HG03521 (cell line): ENCODE measurements around the gene ACADSB.

Source experiments
- ATAC-seq: cut with Tn5 transposase; IDR thresholded peaks from one replicate; pipeline ENCODE4 v1.9.1; 2021; ENCODE audit warnings: mild to moderate bottlenecking, moderate library complexity; ENCODE audit not compliant: unreplicated experiment

ACADSB gene

GRCh38 chr10:123038782-123039631 is 30.2 kb downstream of the ACADSB start:
- no peak for ATAC-seq

GRCh38 chr10:123039632-123039930 is 30.8 kb downstream of the ACADSB start:
- ATAC-seq, result no peak

- ATAC-seq, result no peak
Observed at GRCh38 chr10:123042708-123043408, 34.1 kb downstream of the ACADSB start.

GRCh38 chr10:123043409-123043925 is 34.7 kb downstream of the ACADSB start:
- ATAC-seq, result peak; percentile 63

GRCh38 chr10:123044391-123044790 is 35.6 kb downstream of the ACADSB start:
- no peak for ATAC-seq

GRCh38 chr10:123045961-123046731 is 37.3 kb downstream of the ACADSB start:
- ATAC-seq, result no peak

GRCh38 chr10:123057968-123058367 is 49.2 kb downstream of the ACADSB start:
- ATAC-seq, result no peak

- no peak for ATAC-seq
Observed at GRCh38 chr10:123061865-123062264, 53.1 kb downstream of the ACADSB start.

GRCh38 chr10:123062726-123063125 is 53.9 kb downstream of the ACADSB start:
- no peak for ATAC-seq

- no peak for ATAC-seq
Observed at GRCh38 chr10:123068087-123068853, 59.5 kb downstream of the ACADSB start.

GRCh38 chr10:123069246-123069986 is 60.6 kb downstream of the ACADSB start:
- no peak for ATAC-seq

- ATAC-seq, result no peak
Observed at GRCh38 chr10:123073187-123073586, 64.4 kb downstream of the ACADSB start.

- ATAC-seq, result no peak
Observed at GRCh38 chr10:123074215-123074614, 65.4 kb downstream of the ACADSB start.

- ATAC-seq, result no peak
Observed at GRCh38 chr10:123081896-123082295, 73.1 kb downstream of the ACADSB start.

- ATAC-seq, result no peak
Observed at GRCh38 chr10:123083811-123084210, 75.0 kb downstream of the ACADSB start.

- ATAC-seq, result no peak
Observed at GRCh38 chr10:123086281-123086680, 77.5 kb downstream of the ACADSB start.

GRCh38 chr10:123087348-123087747 is 78.5 kb downstream of the ACADSB start:
- no peak for ATAC-seq

GRCh38 chr10:123087786-123088185 is 79.0 kb downstream of the ACADSB start:
- ATAC-seq, result no peak

- no peak for ATAC-seq
Observed at GRCh38 chr10:123092635-123093414, 84.0 kb downstream of the ACADSB start.
